Activated naive CD8-positive, alpha-beta T cell treated with anti-CD3 and anti-CD28 coated beads for 36 hours (primary cell): ENCODE results near the gene ZBTB16. TPM values are rescaled to one million over a fixed set of nuclear protein-coding genes. Genes with fewer than 3 reads are reported as not detected.

Source experiments
- DNase-seq: peaks from one replicate; pipeline ENCODE4 v3.0.0; 2021
- H3K27ac Mint-ChIP-seq: one replicate; pipeline ENCODE4 v1.8.0; 2022; ENCODE audit warnings: mild to moderate bottlenecking, moderate library complexity, mixed read lengths
- H3K27me3 Mint-ChIP-seq: one replicate; pipeline ENCODE4 v1.8.0; 2022; ENCODE audit warnings: mild to moderate bottlenecking, mixed read lengths
- H3K36me3 Mint-ChIP-seq: one replicate; pipeline ENCODE4 v1.8.0; 2021; ENCODE audit warnings: mild to moderate bottlenecking, mixed read lengths
- H3K4me1 Mint-ChIP-seq: one replicate; pipeline ENCODE4 v1.8.0; 2021; ENCODE audit warnings: mixed read lengths
- H3K4me3 Mint-ChIP-seq: one replicate; pipeline ENCODE4 v1.8.0; 2022; ENCODE audit warnings: mild to moderate bottlenecking, moderate library complexity, mixed read lengths
- H3K9me3 Mint-ChIP-seq: one replicate; pipeline ENCODE4 v1.8.0; 2022; ENCODE audit warnings: mixed read lengths
- total RNA-seq, 2 experiments: library from RNA; stranded (reverse); gene quantifications; one replicate each; pipeline ENCODE4 v1.2.3, GENCODE V29; 2021

The ZBTB16 gene
- total RNA-seq, 2 experiments from 2014 or later: 1.7 to 2.1 TPM

- no peak for DNase-seq
- no peaks in the 10 kb centered on the region for H3K9me3 Mint-ChIP-seq
- peaks cover 3% of the 10 kb centered on the region for H3K4me1 Mint-ChIP-seq
- H3K36me3 Mint-ChIP-seq: no peaks in the 10 kb centered on the region
- no peak overlapping the region for H3K4me3 Mint-ChIP-seq
- peaks cover 39% of the 10 kb centered on the region for H3K27me3 Mint-ChIP-seq
- no peak overlapping the region for H3K27ac Mint-ChIP-seq
These were observed 4.7 kb upstream of the ZBTB16 start for GRCh38 chr11:114054806-114055205.

- DNase-seq: no peak
- Mint-ChIP-seq H3K36me3 (no peaks in the 10 kb centered on the region), H3K4me1 (peaks cover 3% of the 10 kb centered on the region), H3K9me3 (no peaks in the 10 kb centered on the region), H3K27me3 (peaks cover 46% of the 10 kb centered on the region), H3K27ac (no peak overlapping the region), H3K4me3 (no peak overlapping the region)
These were observed 3.1 kb upstream of the ZBTB16 start for GRCh38 chr11:114056409-114056808.

- H3K4me1 Mint-ChIP-seq: peaks cover 3% of the 10 kb centered on the region
- H3K27me3 Mint-ChIP-seq: peaks cover 51% of the 10 kb centered on the region
- H3K36me3 Mint-ChIP-seq: no peaks in the 10 kb centered on the region
- no peak for DNase-seq
- H3K27ac Mint-ChIP-seq: no peak overlapping the region
- H3K4me3 Mint-ChIP-seq: no peak overlapping the region
- H3K9me3 Mint-ChIP-seq: no peaks in the 10 kb centered on the region
These were observed 2.4 kb upstream of the ZBTB16 start for GRCh38 chr11:114057147-114057546.

- no peak for DNase-seq
- H3K4me1 Mint-ChIP-seq: peaks cover 3% of the 10 kb centered on the region
- no peaks in the 10 kb centered on the region for H3K36me3 Mint-ChIP-seq
- peaks cover 53% of the 10 kb centered on the region for H3K27me3 Mint-ChIP-seq
- H3K9me3 Mint-ChIP-seq: no peaks in the 10 kb centered on the region
- H3K4me3 Mint-ChIP-seq: no peak overlapping the region
- no peak overlapping the region for H3K27ac Mint-ChIP-seq
These were observed 1.9 kb upstream of the ZBTB16 start for GRCh38 chr11:114057605-114058004.

GRCh38 chr11:114058026-114058706 is 1.3 kb upstream of the ZBTB16 start:
- no peak for DNase-seq
- H3K4me3 Mint-ChIP-seq: no peak overlapping the region
- H3K9me3 Mint-ChIP-seq: no peaks in the 10 kb centered on the region
- H3K36me3 Mint-ChIP-seq: no peaks in the 10 kb centered on the region
- peaks cover 53% of the 10 kb centered on the region for H3K27me3 Mint-ChIP-seq
- peaks cover 3% of the 10 kb centered on the region for H3K4me1 Mint-ChIP-seq
- no peak overlapping the region for H3K27ac Mint-ChIP-seq

GRCh38 chr11:114058871-114059277 is 637 bp upstream of the ZBTB16 start:
- no peak overlapping the region for H3K27ac Mint-ChIP-seq
- H3K9me3 Mint-ChIP-seq: no peaks in the 10 kb centered on the region
- no peak for DNase-seq
- H3K4me1 Mint-ChIP-seq: peaks cover 3% of the 10 kb centered on the region
- peaks cover 53% of the 10 kb centered on the region for H3K27me3 Mint-ChIP-seq
- H3K4me3 Mint-ChIP-seq: peak overlapping the region; percentile 81
- H3K36me3 Mint-ChIP-seq: no peaks in the 10 kb centered on the region

- H3K27ac Mint-ChIP-seq: no peak overlapping the region
- peak; percentile 26 for DNase-seq
- peaks cover 3% of the 10 kb centered on the region for H3K4me1 Mint-ChIP-seq
- peak overlapping the region; percentile 82 for H3K4me3 Mint-ChIP-seq
- peaks cover 53% of the 10 kb centered on the region for H3K27me3 Mint-ChIP-seq
- H3K9me3 Mint-ChIP-seq: no peaks in the 10 kb centered on the region
- no peaks in the 10 kb centered on the region for H3K36me3 Mint-ChIP-seq
These were observed 477 bp downstream of the ZBTB16 start for GRCh38 chr11:114059984-114060391.

GRCh38 chr11:114060392-114061047 is 1.0 kb downstream of the ZBTB16 start:
- DNase-seq: peak; percentile 31
- Mint-ChIP-seq H3K27me3 (peaks cover 52% of the 10 kb centered on the region), H3K9me3 (no peaks in the 10 kb centered on the region), H3K36me3 (no peaks in the 10 kb centered on the region), H3K27ac (no peak overlapping the region), H3K4me1 (peaks cover 3% of the 10 kb centered on the region), H3K4me3 (peak overlapping the region; percentile 82)

- Mint-ChIP-seq H3K36me3 (no peaks in the 10 kb centered on the region), H3K4me3 (peak overlapping the region; percentile 82), H3K9me3 (no peaks in the 10 kb centered on the region), H3K4me1 (peaks cover 3% of the 10 kb centered on the region), H3K27me3 (peaks cover 49% of the 10 kb centered on the region), H3K27ac (peak overlapping the region; percentile 25)
- DNase-seq: no peak
These were observed 1.7 kb downstream of the ZBTB16 start for GRCh38 chr11:114061048-114061680.

- Mint-ChIP-seq H3K27ac (no peak overlapping the region), H3K36me3 (no peaks in the 10 kb centered on the region), H3K9me3 (no peaks in the 10 kb centered on the region), H3K4me1 (peaks cover 5% of the 10 kb centered on the region), H3K4me3 (peak overlapping the region; percentile 82), H3K27me3 (peaks cover 44% of the 10 kb centered on the region)
- no peak for DNase-seq
These were observed 2.2 kb downstream of the ZBTB16 start for GRCh38 chr11:114061681-114062049.

GRCh38 chr11:114062272-114062671 is 2.8 kb downstream of the ZBTB16 start:
- no peak overlapping the region for H3K27ac Mint-ChIP-seq
- H3K4me3 Mint-ChIP-seq: peak overlapping the region; percentile 22
- H3K4me1 Mint-ChIP-seq: peaks cover 5% of the 10 kb centered on the region

GRCh38 chr11:114063149-114063828 is 3.8 kb downstream of the ZBTB16 start:
- H3K4me3 Mint-ChIP-seq: no peak overlapping the region
- DNase-seq: no peak
- H3K9me3 Mint-ChIP-seq: no peaks in the 10 kb centered on the region
- no peak overlapping the region for H3K27ac Mint-ChIP-seq
- peaks cover 5% of the 10 kb centered on the region for H3K4me1 Mint-ChIP-seq
- H3K36me3 Mint-ChIP-seq: no peaks in the 10 kb centered on the region
- H3K27me3 Mint-ChIP-seq: peaks cover 28% of the 10 kb centered on the region

More at GRCh38 chr11:114062272-114062671, 2.8 kb downstream of the ZBTB16 start:
- Mint-ChIP-seq H3K27me3 (peaks cover 38% of the 10 kb centered on the region), H3K36me3 (no peaks in the 10 kb centered on the region), H3K9me3 (no peaks in the 10 kb centered on the region)
- no peak for DNase-seq

- no peaks in the 10 kb centered on the region for H3K36me3 Mint-ChIP-seq
- H3K27ac Mint-ChIP-seq: no peak overlapping the region
- H3K9me3 Mint-ChIP-seq: no peaks in the 10 kb centered on the region
- no peak overlapping the region for H3K4me3 Mint-ChIP-seq
- H3K27me3 Mint-ChIP-seq: peaks cover 22% of the 10 kb centered on the region
- H3K4me1 Mint-ChIP-seq: peaks cover 3% of the 10 kb centered on the region
- no peak for DNase-seq
These were observed 4.3 kb downstream of the ZBTB16 start for GRCh38 chr11:114063829-114064201.

GRCh38 chr11:114064216-114064615 is 4.7 kb downstream of the ZBTB16 start:
- Mint-ChIP-seq H3K4me1 (peaks cover 2% of the 10 kb centered on the region), H3K36me3 (no peaks in the 10 kb centered on the region), H3K27me3 (peaks cover 18% of the 10 kb centered on the region), H3K4me3 (no peak overlapping the region), H3K27ac (no peak overlapping the region), H3K9me3 (no peaks in the 10 kb centered on the region)
- DNase-seq: no peak

- no peak for DNase-seq
- Mint-ChIP-seq H3K4me3 (no peak overlapping the region), H3K27ac (no peak overlapping the region), H3K27me3 (peaks cover 13% of the 10 kb centered on the region), H3K4me1 (peaks cover 2% of the 10 kb centered on the region), H3K36me3 (no peaks in the 10 kb centered on the region), H3K9me3 (no peaks in the 10 kb centered on the region)
These were observed 5.6 kb downstream of the ZBTB16 start for GRCh38 chr11:114065094-114065493.
